HL-60/S4 (cell line): Measurements from ENCODE around the gene PEX10.

Source experiments
- in situ Hi-C: fragments of 300-500 bp; cut with MboI; formaldehyde crosslinking; loops from 2 replicates; pipeline ENCODE4 v1.14.3; 2022; ENCODE audit warnings: low sequenced_read_pairs

The PEX10 gene

GRCh38 chr1:2426540-2426939 lies 14.2 kb upstream of the PEX10 start:
- in situ Hi-C loops, result no loop called here

DNA sequence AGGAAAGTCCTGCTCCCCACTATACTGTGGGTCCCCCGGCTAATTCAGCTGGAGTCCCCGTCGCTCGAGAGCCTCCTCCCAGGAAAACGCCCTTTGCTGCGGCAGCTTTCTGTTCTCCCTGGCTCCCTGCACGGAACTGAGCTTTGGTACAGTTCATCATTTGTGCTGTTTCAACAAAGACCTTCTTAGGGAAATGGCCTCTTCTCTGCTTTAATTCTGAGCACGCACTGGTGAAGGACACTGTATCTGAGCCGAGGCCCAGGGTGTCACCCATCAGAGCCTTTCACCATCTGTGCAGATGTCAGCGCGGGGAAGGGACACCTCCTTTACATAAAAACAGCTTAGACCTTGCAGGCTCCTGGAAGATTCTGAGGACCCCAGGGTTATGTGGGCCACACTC lies 13.5 kb upstream of the PEX10 start:
- in situ Hi-C loops, result no loop called here

- in situ Hi-C loops, result no loop called here
These were observed 10.2 kb upstream of the PEX10 start for GRCh38 chr1:2422523-2422922.

DNA sequence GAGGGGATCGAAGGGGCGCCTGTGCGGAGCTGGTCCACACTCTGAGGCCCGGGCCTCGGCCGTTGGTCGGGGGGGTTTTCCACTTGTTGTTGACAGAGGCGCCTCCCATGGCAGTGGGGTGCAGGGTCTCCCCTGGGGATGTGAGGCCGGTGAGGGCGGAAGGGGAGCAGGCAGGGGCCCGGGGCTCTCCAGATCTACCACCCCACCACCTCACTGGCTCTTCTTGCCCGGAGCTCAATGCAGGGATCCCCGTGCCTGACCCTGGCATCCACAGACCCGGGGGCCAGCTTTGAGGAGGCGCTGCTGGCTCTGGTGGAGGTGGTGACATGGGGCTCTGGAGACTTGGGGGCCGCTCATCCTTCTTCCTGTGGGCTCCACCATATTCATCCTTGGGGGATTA lies 7.1 kb upstream of the PEX10 start:
- in situ Hi-C loops, result loop anchor here (10.0 kb wide), 2 partner anchors 125 to 385 kb away; partner anchors contain the start of gene TTC34

- in situ Hi-C loops, result loop anchor here (10.0 kb wide), 2 partner anchors 126 to 386 kb away; partner anchors contain the start of gene TTC34
These were observed 6.5 kb upstream of the PEX10 start for GRCh38 chr1:2418791-2419320.

DNA sequence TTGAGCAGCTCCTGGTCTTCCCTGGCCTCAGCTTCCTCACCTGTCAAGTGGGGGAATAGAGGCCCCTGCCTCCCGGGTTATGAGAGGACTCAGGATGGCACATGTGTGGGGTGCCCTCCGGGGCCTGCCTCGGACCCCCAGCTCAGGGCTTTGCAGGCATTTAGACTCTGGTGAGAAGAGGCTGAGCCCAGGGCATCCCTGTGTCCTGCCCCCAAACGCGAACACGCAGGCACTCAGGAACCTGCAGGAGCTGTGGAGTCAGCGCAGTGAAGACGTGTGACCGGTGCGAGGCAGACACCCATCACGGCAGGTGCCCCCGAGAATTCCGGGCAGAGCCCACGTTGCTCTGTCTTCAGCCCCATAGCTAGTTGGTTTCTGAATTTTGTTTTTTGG lies 5.5 kb upstream of the PEX10 start:
- in situ Hi-C loops, result loop anchor here (10.0 kb wide), 2 partner anchors 127 to 387 kb away; partner anchors contain the start of gene TTC34

- in situ Hi-C loops, result loop anchor here (10.0 kb wide), 2 partner anchors 128 to 388 kb away; partner anchors contain the start of gene TTC34
These were observed 4.9 kb upstream of the PEX10 start for GRCh38 chr1:2417083-2417832.

DNA sequence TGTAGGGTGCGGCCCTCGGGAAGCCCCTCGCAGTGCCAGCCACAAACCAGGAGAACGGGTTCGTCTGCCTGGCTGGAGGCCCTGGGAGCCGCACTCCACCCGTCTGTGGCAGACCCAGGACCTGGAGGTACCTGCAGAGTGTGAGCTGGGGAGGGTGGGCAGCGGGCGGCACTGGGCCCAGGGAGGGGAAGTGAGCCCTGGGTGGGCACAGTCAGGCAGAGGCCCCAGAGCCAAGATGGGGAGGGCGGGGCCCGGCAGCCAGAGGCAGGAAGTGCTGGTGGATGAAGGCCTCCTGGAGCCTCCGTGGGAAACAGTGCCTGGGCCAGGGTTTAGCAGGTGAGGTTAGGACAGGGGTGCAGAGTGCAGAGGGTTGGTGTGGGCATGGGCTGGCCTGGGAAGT lies 4.0 kb upstream of the PEX10 start:
- in situ Hi-C loops, result loop anchor here (10.0 kb wide), 2 partner anchors 128 to 388 kb away; partner anchors contain the start of gene TTC34

- in situ Hi-C loops, result loop anchor here (10.0 kb wide), 2 partner anchors 129 to 389 kb away; partner anchors contain the start of gene TTC34
These were observed 3.4 kb upstream of the PEX10 start for GRCh38 chr1:2415801-2416208.

- in situ Hi-C loops, result loop anchor here (10.0 kb wide), 2 partner anchors 129 to 389 kb away; partner anchors contain the start of gene TTC34
These were observed 3.0 kb upstream of the PEX10 start for GRCh38 chr1:2415337-2415736.

- in situ Hi-C loops, result loop anchor here (10.0 kb wide), 2 partner anchors 130 to 390 kb away; partner anchors contain the start of gene TTC34
These were observed 2.1 kb upstream of the PEX10 start for GRCh38 chr1:2414297-2414958.

GRCh38 chr1:2413495-2414296 lies 1.3 kb upstream of the PEX10 start:
- in situ Hi-C loops, result loop anchor here (10.0 kb wide), 2 partner anchors 131 to 391 kb away; partner anchors contain the start of gene TTC34

DNA sequence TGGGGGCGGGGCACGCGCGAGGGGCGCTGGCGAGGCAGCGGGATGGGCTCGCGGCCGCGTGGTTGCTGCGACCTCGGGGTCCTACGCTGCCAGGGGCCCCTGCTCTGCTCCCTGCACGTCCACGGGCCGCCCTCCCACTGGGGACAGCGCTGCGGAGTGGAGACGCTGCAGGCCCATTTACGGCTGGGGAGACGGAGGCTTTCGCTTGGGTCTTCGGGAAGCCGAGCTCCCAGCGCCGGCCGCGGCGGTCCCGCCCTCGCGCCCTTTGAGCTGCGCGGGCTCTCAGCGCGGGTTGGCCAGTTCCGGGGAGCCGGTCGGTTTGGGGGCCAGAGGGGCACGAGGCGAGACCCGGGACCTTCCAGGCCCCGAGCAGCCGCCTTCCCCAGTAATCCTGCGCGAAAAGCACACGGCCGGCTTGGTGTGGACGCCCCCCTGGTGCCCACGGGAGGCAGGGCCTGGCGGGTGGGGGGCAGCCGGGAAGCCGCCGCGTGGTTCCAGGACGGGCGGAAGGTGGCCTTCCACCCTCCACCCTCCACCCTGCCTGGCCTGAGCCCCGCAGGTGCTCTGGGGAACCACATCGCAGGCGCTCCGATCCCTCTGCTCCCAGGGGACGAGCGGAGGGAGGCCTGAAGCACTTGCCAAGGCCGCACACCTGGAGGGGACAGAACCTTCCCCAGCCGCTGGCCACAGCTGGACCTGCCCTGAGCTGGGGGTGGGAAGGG lies 570 bp upstream of the PEX10 start:
- in situ Hi-C loops, result loop anchor here (10.0 kb wide), 2 partner anchors 132 to 392 kb away; partner anchors contain the start of gene TTC34

- in situ Hi-C loops, result loop anchor here (10.0 kb wide), 2 partner anchors 133 to 393 kb away; partner anchors contain the start of gene TTC34
These were observed 466 bp downstream of the PEX10 start for GRCh38 chr1:2411801-2412394.

GRCh38 chr1:2409745-2410144 lies 2.6 kb downstream of the PEX10 start:
- in situ Hi-C loops, result loop anchor here (10.0 kb wide), 2 partner anchors 135 to 395 kb away; partner anchors contain the start of gene TTC34

GRCh38 chr1:2408859-2409276 lies 3.5 kb downstream of the PEX10 start:
- in situ Hi-C loops, result no loop called here

DNA sequence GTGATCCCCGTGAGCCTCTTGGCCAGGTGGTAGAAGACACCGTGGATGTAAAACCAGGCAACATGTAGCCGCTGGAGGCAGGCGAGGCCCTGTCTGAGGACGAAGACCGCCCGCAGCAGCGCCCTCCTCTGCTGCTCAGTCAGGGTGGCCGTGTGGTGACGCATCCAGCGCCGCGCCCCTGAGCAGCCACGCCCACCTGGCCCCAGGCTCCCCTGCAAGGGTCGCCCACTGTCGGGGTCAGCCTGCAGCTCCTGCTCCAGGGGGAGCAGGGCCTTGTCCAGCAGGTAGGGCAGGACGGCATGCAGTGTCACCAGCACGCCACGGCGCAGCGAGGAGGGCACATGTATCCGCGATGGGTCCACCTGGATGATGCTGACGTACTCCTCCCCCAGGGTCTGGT lies 3.9 kb downstream of the PEX10 start:
- in situ Hi-C loops, result no loop called here

DNA sequence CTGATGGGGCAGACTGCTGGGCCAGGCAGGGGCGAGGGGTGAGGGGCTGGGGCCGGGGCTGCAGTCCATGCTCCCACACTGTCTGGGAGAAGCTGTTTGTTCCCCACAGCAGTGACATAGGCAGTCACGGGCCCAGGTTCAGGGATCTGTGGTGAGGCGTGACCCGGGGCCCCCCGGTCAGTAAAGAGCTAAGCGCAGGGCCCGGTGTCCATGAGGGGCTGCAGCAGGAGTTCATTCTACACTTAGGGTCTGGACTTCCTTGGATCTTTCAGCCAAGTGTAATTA lies 4.4 kb downstream of the PEX10 start:
- in situ Hi-C loops, result no loop called here

DNA sequence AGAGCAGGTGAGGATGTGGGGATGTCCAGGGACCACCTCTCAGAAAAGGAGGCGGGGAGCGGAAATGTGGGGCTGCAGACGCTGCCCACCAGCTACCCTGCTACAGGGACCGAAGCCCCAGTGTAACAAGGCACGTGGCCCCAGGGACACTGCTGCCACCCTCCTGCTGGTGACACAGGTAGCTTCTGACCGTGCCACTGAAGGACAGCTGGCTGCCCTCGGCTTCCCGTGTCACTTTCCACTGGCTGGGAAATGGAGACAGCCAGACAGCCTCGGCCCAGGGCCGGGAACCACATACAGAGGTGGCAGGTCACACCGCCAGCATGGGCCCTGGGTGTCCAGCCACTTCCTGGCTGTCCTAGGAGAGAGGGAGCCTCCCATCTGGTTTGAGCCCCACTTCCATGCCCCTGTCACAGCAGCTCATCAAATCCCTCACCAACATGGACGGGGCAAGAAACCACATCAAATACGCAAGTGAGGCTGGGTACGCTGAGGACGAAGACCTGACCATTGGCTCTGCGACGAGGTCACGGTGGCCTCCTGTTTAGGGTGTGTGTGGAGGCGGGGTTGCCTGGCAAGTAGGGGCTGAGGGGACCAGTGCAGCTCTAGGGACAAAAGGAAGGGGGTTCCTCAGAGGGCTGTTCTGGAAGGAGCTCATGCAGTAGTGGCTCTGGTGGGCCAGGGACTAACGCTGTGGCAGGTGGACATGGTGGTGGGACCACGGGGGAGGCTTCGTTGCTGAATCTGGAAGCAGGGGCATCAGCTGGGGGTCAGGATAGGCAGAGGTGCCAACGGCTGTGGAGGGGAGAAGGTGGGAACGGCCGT lies 5.0 kb downstream of the PEX10 start:
- in situ Hi-C loops, result no loop called here
